K562 (cell line): ENCODE measurements around the gene PIMREG. TPM values are rescaled to one million over a fixed set of nuclear protein-coding genes. Genes with fewer than 3 reads are reported as not detected.

Source experiments
- ATAC-seq: fragments of 200-7000 bp; cut with Tn5 transposase; 3 replicates; pipeline ENCODE4 v1.9.1; 2020; ENCODE audit warnings: moderate library complexity
- BruUV-seq: library from RNA; stranded (reverse); fragments of 400-500 nt; replicated peaks from 2 replicates; lab custom pipeline; 2021; lab: Mats Ljungman, UMichigan
- CTCF ChIA-PET: fragments of 300-600 bp; formaldehyde crosslinking; extraction: SDS; loops from one replicate; lab custom pipeline; 2021; ENCODE audit warnings: low intra/inter-chr PET ratio; lab: Yijun Ruan, JAX
- POLR2A ChIA-PET: fragments of 300-600, 350-650 bp; sonication (Branson Sonifier 250); formaldehyde crosslinking; extraction: SDS; loops from one replicate; lab custom pipeline; 2021; ENCODE audit warnings: antibody characterized with exemption, inconsistent platforms; lab: Yijun Ruan, JAX
- DNase-seq, 4 experiments: peaks; one replicate each; pipeline versions ENCODE4 v3.0.0 to v3.0.0-alpha.2; 2011 to 2018; ENCODE audit warnings: low spot score in 3 of 4, mixed read lengths in 3 of 4; ENCODE audit errors: extremely low read depth in 1 of 4
- FAIRE-seq: peaks from 2 replicates; lab custom pipeline; 2011; peaks lifted over from hg19 to GRCh38; lab: Jason Lieb, UNC
- H2AFZ ChIP-seq: 2 replicates; pipeline ENCODE4 v1.6.0; 2011; ENCODE audit warnings: low read depth, low read length, control low read depth, inconsistent platforms
- H3K27ac ChIP-seq: fragments of 200-600 bp; 3 replicates; pipeline ENCODE4 v1.8.0; 2011; ENCODE audit warnings: low read depth, mild to moderate bottlenecking, control low read depth, inconsistent platforms, low read length, moderate library complexity, mixed read lengths; ENCODE audit errors: extremely low read depth
- H3K27me3 ChIP-seq, 2 experiments: fragments of 300-600 bp in 1 of 2; 2 replicates in 1 of 2; 3 replicates in 1 of 2; pipeline versions ENCODE4 v1.6.0 to v1.8.0; 2011; ENCODE audit warnings: inconsistent platforms in 2 of 2, low read length in 2 of 2, mild to moderate bottlenecking in 1 of 2, mixed read lengths in 1 of 2, moderate library complexity in 1 of 2; ENCODE audit not compliant: control insufficient read depth in 2 of 2, insufficient read depth in 2 of 2
- H3K36me3 ChIP-seq: fragments of 300-600 bp; 3 replicates; pipeline ENCODE4 v1.8.0; 2011; ENCODE audit warnings: mild to moderate bottlenecking, low read length, inconsistent platforms; ENCODE audit not compliant: control insufficient read depth, insufficient read depth
- H3K4me1 ChIP-seq, 2 experiments: fragments of 200-600 bp in 1 of 2; replicated peaks in 1 of 2; 2 replicates in 1 of 2; 3 replicates in 1 of 2; pipeline versions ENCODE4 v1.5.1 to v1.8.0; 2011; ENCODE audit warnings: inconsistent platforms in 2 of 2, low read length in 2 of 2, mild to moderate bottlenecking in 1 of 2, mixed read lengths in 1 of 2, moderate library complexity in 1 of 2; ENCODE audit not compliant: control insufficient read depth in 2 of 2, insufficient read depth in 2 of 2
- H3K4me2 ChIP-seq: 2 replicates; pipeline ENCODE4 v1.6.1; 2011; ENCODE audit warnings: low read length, control low read depth, inconsistent platforms, mixed read lengths; ENCODE audit not compliant: insufficient read depth
- H3K4me3 ChIP-seq: fragments of 200-600 bp; sonication (generic), shearing (Covaris generic); 2 replicates; pipeline ENCODE4 v1.5.1; 2016; ENCODE audit warnings: control low read depth, inconsistent platforms
- H3K79me2 ChIP-seq: fragments of 200-600 bp; 3 replicates; pipeline ENCODE4 v1.8.0; 2011; ENCODE audit warnings: low read length, inconsistent platforms; ENCODE audit not compliant: control insufficient read depth, insufficient read depth
- H3K9ac ChIP-seq, 2 experiments: 2 replicates each; pipeline versions ENCODE4 v1.6.0 to v1.6.1; 2011; ENCODE audit warnings: low read depth in 2 of 2, low read length in 2 of 2, control low read depth in 1 of 2, inconsistent platforms in 1 of 2, mild to moderate bottlenecking in 1 of 2, mixed read lengths in 1 of 2; ENCODE audit not compliant: insufficient read depth in 1 of 2
- H3K9me1 ChIP-seq: one replicate; pipeline ENCODE4 v1.6.0; 2011; ENCODE audit warnings: inconsistent platforms, mild to moderate bottlenecking, low read length, moderate library complexity; ENCODE audit not compliant: control insufficient read depth, insufficient read depth
- H3K9me3 ChIP-seq: replicated peaks from 2 replicates; pipeline ENCODE4 v1.5.1; 2011; ENCODE audit warnings: low read depth, low read length, inconsistent platforms; ENCODE audit not compliant: control insufficient read depth, insufficient read depth
- H4K20me1 ChIP-seq: replicated peaks from 2 replicates; pipeline ENCODE4 v1.6.1; 2011; ENCODE audit warnings: low read length, inconsistent platforms, mixed read lengths; ENCODE audit not compliant: control insufficient read depth, insufficient read depth
- ARNT ChIP-seq, 2 experiments: fragments of 450-650 bp; IDR thresholded peaks; 2 replicates each; pipeline ENCODE4 v1.6.1; 2016; ENCODE audit warnings: mild to moderate bottlenecking in 1 of 2
- ETV5 ChIP-seq: sonication (generic); formaldehyde crosslinking; IDR thresholded peaks from 2 replicates; pipeline ENCODE4 v1.4.0; 2020; ENCODE audit warnings: low read depth, mild to moderate bottlenecking, missing genetic modification reagents
- JUND ChIP-seq, 2 experiments: IDR thresholded peaks; 2 replicates in 1 of 2; 3 replicates in 1 of 2; pipeline ENCODE4 v1.6.1; 2011; ENCODE audit warnings: borderline replicate concordance in 2 of 2, low read depth in 2 of 2, low read length in 2 of 2, improper control_type of control experiment in 1 of 2, missing biosample characterization in 1 of 2, missing genetic modification characterization in 1 of 2, missing genetic modification reagents in 1 of 2
- KDM5B ChIP-seq: fragments of 200-600 bp; sonication (generic); IDR thresholded peaks from 2 replicates; pipeline ENCODE4 v1.6.1; 2012; ENCODE audit warnings: low read depth, mild to moderate bottlenecking, moderate library complexity, low read length, control low read depth, inconsistent platforms; ENCODE audit not compliant: insufficient replicate concordance
- MAFK ChIP-seq: IDR thresholded peaks from 2 replicates; pipeline ENCODE4 v1.6.1; 2011; ENCODE audit warnings: low read length, improper control_type of control experiment
- MCM2 ChIP-seq: fragments of 450-650 bp; IDR thresholded peaks from 2 replicates; pipeline ENCODE4 v1.6.1; 2017; ENCODE audit warnings: low read depth, mild to moderate bottlenecking
- NFE2 ChIP-seq: IDR thresholded peaks from 2 replicates; pipeline ENCODE4 v1.6.1; 2014; ENCODE audit warnings: antibody characterized with exemption, low read depth
- WGBS: fragments of 100-300 bp; shearing (Covaris generic); methylation state at CpG from one replicate; pipeline ENCODE4 v1.1.6; 2016; ENCODE audit warnings: low coverage, mixed read lengths; ENCODE audit not compliant: insufficient coverage; ENCODE audit errors: missing lambda C conversion rate; 5-methylcytosine and 5-hydroxymethylcytosine counted together
- in situ Hi-C: fragments of 300-500 bp; cut with MboI; formaldehyde crosslinking; loops from 4 replicates; pipeline ENCODE4 v1.15.0; 2018; ENCODE audit warnings: inconsistent platforms, mixed read lengths
- intact Hi-C: fragments of 100-400 bp; cut with micrococcal nuclease; formaldehyde crosslinking; loops from 2 replicates; pipeline ENCODE4 v1.14.2; 2022
- polyA plus RNA-seq, 8 experiments: library from polyadenylated mRNA; depleted of rRNA in 4 of 8; stranded (reverse) in 5 of 8; unstranded in 3 of 8; fragments of >200 nt; fragmentation: Nextera tagmentation in 2 of 8; fragmentation: Illumina TruSeq in 1 of 8; extraction: Ambion mirVana in 2 of 8; extraction: Trizol in 1 of 8; gene quantifications; 2 replicates each; pipeline versions ENCODE4 v1.2.1 to v1.2.3, GENCODE V29; 2011 to 2014; ENCODE audit warnings: inconsistent platforms in 1 of 8, missing spikeins in 1 of 8
- total RNA-seq, 7 experiments: library from RNA; depleted of rRNA in 6 of 7; stranded (reverse); fragments of >200 nt in 6 of 7; fragmentation: Illumina TruSeq in 2 of 7; extraction: Trizol in 2 of 7; gene quantifications; 2 replicates each; pipeline versions ENCODE4 v1.2.1 to v1.2.3, GENCODE V29; 2011 to 2021; ENCODE audit warnings: low replicate concordance in 1 of 7
- TF ChIP-seq, protein P1 (sequence below): fragments of 450-650 bp; formaldehyde crosslinking; IDR thresholded peaks from 2 replicates; pipeline ENCODE4 v1.4.0; 2022; ENCODE audit warnings: missing genetic modification characterization
- TF ChIP-seq, protein P2 (sequence below), 2 experiments: fragments of 450-650 bp; IDR thresholded peaks; 2 replicates each; pipeline ENCODE4 v1.6.1; 2016

The PIMREG gene
- total and polyA plus RNA-seq, 9 of the 15 experiments (the other 6 are each of a cell fraction or from before 2014, with no cell fraction given), result 1.1 to 16.7 (median 9.4) TPM

GRCh38 chr17:6464446-6465041 lies 20.3 kb downstream of the PIMREG start:
- no peaks in the 10 kb centered on the region for H3K9me1 ChIP-seq
- no peak overlapping the region for H3K27ac ChIP-seq
- ChIA-PET CTCF (no interaction called here), POLR2A (interaction anchor here (0.5 to 0.7 kb wide), 3 partner anchors 12 to 1150 kb away, joined by 3 read pairs; partner anchors contain the start of gene FXR2)
- no peaks in the 10 kb centered on the region for H3K79me2 ChIP-seq
- ATAC-seq (peak; percentile 68), DNase-seq (peak in 2 of 4 experiments; percentile 21 to 29), FAIRE-seq (peak; percentile 26)
- no peaks in the 10 kb centered on the region for H3K36me3 ChIP-seq
- no TSS peak for BruUV-seq
- intact Hi-C loops (no loop called here), in situ Hi-C loops (no loop called here)
- H3K4me2 ChIP-seq, result peak overlapping the region; percentile 18; the same call in 1 of the 2 replicates
- H3K27me3 ChIP-seq, result peaks cover 0 to 9% of the 10 kb centered on the region in 2 experiments; a peak in 2 of 5 replicates
- no peaks in the 10 kb centered on the region for H3K9me3 ChIP-seq
- WGBS, result 8% methylated on average over 9 of the region's 14 CpGs
- no peak overlapping the region for H2AFZ ChIP-seq
- no peak overlapping the region for H3K9ac ChIP-seq
- H3K4me3 ChIP-seq, result no peak overlapping the region
- H3K4me1 ChIP-seq, result peaks cover 12 to 18% of the 10 kb centered on the region in 2 experiments; a peak in 4 of 5 replicates
- no peaks in the 10 kb centered on the region for H4K20me1 ChIP-seq
- TF ChIP-seq KDM5B, result no peak
- TF ChIP-seq MCM2, result no peak
- TF ChIP-seq, protein P1, sequence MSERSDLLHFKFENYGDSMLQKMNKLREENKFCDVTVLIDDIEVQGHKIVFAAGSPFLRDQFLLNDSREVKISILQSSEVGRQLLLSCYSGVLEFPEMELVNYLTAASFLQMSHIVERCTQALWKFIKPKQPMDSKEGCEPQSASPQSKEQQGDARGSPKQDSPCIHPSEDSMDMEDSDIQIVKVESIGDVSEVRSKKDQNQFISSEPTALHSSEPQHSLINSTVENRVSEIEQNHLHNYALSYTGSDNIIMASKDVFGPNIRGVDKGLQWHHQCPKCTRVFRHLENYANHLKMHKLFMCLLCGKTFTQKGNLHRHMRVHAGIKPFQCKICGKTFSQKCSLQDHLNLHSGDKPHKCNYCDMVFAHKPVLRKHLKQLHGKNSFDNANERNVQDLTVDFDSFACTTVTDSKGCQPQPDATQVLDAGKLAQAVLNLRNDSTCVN, result 0 out of 2 replicates have a peak, but pooled peaks have one; percentile 19
- TF ChIP-seq MAFK, result peak; percentile 59
- TF ChIP-seq NFE2, result peak; percentile 71
- no peak for TF ChIP-seq ARNT (IDR thresholded peaks at IDR 0.05)
- no peak for TF ChIP-seq ETV5 (CRISPR knock-in tag)
- 0 out of 2 replicates have a peak, but pooled peaks have one; percentile 7 for TF ChIP-seq JUND (IDR thresholded peaks at IDR 0.05; ENCODE audit: borderline replicate concordance, low read depth, low read length)
- TF ChIP-seq JUND (tag; IDR thresholded peaks at IDR 0.05; ENCODE audit: borderline replicate concordance, low read depth, low read length), result no peak
- TF ChIP-seq, protein P2, sequence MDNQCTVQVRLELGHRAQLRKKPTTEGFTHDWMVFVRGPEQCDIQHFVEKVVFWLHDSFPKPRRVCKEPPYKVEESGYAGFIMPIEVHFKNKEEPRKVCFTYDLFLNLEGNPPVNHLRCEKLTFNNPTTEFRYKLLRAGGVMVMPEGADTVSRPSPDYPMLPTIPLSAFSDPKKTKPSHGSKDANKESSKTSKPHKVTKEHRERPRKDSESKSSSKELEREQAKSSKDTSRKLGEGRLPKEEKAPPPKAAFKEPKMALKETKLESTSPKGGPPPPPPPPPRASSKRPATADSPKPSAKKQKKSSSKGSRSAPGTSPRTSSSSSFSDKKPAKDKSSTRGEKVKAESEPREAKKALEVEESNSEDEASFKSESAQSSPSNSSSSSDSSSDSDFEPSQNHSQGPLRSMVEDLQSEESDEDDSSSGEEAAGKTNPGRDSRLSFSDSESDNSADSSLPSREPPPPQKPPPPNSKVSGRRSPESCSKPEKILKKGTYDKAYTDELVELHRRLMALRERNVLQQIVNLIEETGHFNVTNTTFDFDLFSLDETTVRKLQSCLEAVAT (IDR thresholded peaks at IDR 0.05), result 0 out of 4 replicates have a peak, but pooled peaks of 1 of the 2 experiments have one; percentile 18
